HG03460 (cell line): ENCODE data around the gene TBXA2R.
"Not testable (repeated sequence)": the region's sequence is repeated elsewhere in the genome, so short reads cannot be mapped to it uniquely, and the experiment has no call there.

Experiments used
- ATAC-seq: cut with Tn5 transposase; IDR thresholded peaks from one replicate; pipeline ENCODE4 v1.9.1; 2021; ENCODE audit not compliant: unreplicated experiment

The TBXA2R gene

GRCh38 chr19:3641515-3642269 is 35.0 kb upstream of the TBXA2R start:
- ATAC-seq = no peak

- ATAC-seq = no peak
Measured at GRCh38 chr19:3639479-3639878, 32.8 kb upstream of the TBXA2R start.

GRCh38 chr19:3638208-3639193 is 31.8 kb upstream of the TBXA2R start:
- ATAC-seq = no peak

GRCh38 chr19:3637621-3638020 is 30.9 kb upstream of the TBXA2R start:
- no peak for ATAC-seq

- no peak for ATAC-seq
Measured at GRCh38 chr19:3636962-3637361, 30.3 kb upstream of the TBXA2R start.

- ATAC-seq = no peak
Measured at GRCh38 chr19:3636506-3636905, 29.8 kb upstream of the TBXA2R start.

GRCh38 chr19:3634496-3635045 is 27.9 kb upstream of the TBXA2R start:
- no peak for ATAC-seq

- no peak for ATAC-seq
Measured at GRCh38 chr19:3633559-3633988, 26.9 kb upstream of the TBXA2R start.

- ATAC-seq = no peak
Measured at GRCh38 chr19:3632739-3633558, 26.3 kb upstream of the TBXA2R start.

- no peak for ATAC-seq
Measured at GRCh38 chr19:3632098-3632497, 25.4 kb upstream of the TBXA2R start.

- ATAC-seq = no peak
Measured at GRCh38 chr19:3631053-3631861, 24.6 kb upstream of the TBXA2R start.

GRCh38 chr19:3628766-3629165 is 22.1 kb upstream of the TBXA2R start:
- not testable (repeated sequence) for ATAC-seq

- no peak for ATAC-seq
Measured at GRCh38 chr19:3627351-3627723, 20.7 kb upstream of the TBXA2R start.

- peak; percentile 79 for ATAC-seq
Measured at GRCh38 chr19:3626473-3627350, 20.0 kb upstream of the TBXA2R start, which contains the start of gene CACTIN. Gene CACTIN, minus strand, starts transcription at chr19:3626790. Its CDS starts 28 bp downstream, at chr19:3626762.

GRCh38 chr19:3625996-3626472 is 19.4 kb upstream of the TBXA2R start:
- no peak for ATAC-seq

- ATAC-seq = no peak
Measured at GRCh38 chr19:3623716-3624115, 17.0 kb upstream of the TBXA2R start.

- ATAC-seq = no peak
Measured at GRCh38 chr19:3622224-3622623, 15.5 kb upstream of the TBXA2R start.

- no peak for ATAC-seq
Measured at GRCh38 chr19:3621689-3622088, 15.0 kb upstream of the TBXA2R start.
